ENCODE measurements around the gene MIF.
A peak's percentile ranks its signal among the peaks of the same experiment; 100 is the strongest.
"Not testable (repeated sequence)": the region's sequence is repeated elsewhere in the genome, so short reads cannot be mapped to it uniquely, and the experiment has no call there.

MIF gene

DNA sequence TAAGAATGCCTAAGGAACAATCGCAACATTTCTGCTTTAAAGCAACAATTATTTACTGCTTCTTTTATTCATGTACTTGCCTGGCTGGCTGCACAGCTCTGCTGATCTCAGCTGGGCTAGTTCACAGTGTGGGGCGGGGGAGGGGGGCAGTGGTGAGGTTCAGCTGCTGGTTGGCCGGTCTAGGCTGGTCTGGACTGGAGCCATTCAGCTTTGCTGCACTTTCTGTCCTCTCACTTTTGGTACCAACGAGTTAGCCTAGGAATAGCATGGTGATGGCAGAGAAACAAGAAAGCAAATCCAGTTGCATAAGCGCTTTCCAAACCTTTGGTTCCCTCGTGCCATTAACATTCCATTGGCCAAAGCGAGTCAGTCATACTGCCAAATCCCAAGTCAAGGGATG is 16.0 kb upstream of the MIF start:
- DNase-seq = no peak

DNA sequence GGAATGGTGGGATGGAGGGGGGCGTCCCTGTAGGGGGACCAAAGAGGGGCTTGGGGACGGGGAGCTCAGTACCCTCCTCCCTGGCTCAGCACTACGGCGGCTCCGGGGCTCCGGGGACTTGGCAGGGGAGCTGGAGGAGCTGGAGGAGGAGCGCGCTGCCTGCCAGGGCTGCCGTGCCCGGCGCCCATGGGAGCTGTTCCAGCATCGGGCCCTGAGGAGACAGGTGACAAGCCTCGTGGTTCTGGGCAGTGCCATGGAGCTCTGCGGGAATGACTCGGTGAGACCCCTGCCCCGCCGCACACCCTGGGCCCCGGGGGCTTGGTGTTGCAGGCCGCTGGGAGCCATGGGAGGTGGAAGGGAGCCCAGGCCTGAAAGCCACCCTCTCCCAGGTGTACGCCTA is 11.8 kb upstream of the MIF start:
- no peak for DNase-seq

DNA sequence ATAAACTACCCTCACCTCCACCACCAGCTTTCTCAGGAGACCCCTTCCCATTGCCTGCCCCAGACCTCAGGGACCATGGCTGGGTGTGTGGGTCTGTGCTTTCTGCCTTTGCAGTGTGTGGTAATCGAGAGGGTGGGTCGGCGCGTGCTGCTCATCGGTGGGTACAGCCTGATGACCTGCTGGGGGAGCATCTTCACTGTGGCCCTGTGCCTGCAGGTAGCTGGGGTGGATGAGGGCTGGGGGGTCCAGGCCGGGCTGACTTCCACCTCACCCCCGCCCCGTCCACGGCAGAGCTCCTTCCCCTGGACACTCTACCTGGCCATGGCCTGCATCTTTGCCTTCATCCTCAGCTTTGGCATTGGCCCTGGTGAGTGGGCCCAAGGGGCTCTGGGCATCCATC is 10.5 kb upstream of the MIF start:
- DNase-seq = no peak

- peak; percentile 51 for DNase-seq
Measured at GRCh38 chr22:23884140-23884539, 10.0 kb upstream of the MIF start.

DNA sequence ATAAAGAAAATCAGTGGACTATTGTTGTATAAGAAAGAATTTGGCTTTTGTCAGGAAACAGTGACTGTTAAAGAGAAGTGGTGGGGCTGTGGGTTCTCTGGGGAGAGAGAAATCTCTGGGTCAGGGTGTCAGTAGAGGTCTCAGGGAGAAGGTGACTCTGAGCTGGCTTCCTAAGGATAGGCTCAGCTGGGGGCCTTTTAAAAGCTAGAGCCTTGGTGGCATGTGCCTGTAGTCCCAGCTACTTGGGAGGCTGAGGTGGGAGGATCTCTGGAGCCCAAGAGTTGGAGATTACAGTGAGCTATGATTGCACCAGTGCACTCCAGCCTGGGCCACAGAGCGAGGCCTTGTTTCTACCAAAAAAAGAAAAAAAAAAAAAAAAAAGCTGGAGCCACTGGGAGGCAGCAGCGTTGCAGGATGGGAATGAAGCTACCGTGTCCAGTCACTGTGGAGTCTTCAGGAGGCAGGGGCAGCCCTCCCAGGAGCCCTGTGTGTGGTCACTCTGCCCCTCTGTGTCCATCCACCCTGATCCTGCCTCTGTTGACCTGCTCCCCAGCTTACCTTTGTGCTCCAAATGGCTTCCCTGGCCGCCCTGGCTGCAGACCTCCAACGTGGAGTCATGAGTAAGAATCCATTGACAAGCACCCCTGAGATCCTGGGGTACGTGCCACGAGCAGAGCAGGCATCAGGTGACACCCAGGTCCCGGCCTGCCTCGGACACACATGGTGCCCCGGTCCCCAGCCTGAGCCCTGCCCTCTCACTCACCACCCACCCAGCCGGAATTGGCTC is 5.4 kb upstream of the MIF start:
- DNase-seq = peak; percentile 18

DNA sequence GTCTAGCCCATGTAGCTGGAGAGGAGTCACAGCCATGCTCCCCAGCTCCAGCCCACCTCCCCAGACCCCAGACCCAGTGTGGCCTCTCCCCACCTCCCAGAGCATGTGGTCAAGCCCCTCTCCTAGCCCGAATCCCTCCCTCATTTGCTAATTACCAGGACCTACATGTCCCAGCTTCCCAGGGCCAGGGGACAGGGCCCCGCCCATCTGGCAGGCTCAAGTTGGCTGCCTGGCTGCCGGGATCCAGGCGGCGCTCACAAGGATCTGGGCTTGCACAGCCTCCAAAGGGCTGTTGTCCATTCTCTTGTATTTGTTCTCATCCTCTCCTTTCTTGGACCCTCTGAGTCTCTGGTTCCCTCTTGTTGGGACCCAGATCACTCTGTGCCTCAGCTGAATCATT is 4.6 kb upstream of the MIF start:
- peak; percentile 21 for DNase-seq

DNA sequence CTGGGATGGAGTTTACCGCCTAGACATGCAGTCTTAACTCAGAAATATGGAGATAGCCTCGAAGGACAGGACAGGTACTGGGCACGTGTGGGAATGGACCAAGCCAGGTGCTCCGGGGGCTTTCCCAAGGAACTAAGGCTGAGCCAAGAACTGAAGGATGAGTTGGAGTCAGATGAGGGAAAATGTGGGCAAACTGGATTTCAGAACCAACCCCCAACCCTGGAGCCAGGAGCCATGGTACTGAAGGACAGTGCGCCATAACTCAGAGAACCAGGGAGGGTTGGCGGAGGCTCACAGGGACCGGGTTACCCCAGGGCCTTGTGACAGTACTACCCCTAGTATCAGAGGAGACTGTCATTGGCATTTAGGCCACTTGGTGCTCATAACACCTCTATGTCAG is 2.5 kb upstream of the MIF start:
- DNase-seq = no peak

- no peak for DNase-seq
Measured at GRCh38 chr22:23892130-23892529, 2.1 kb upstream of the MIF start.

- no peak for DNase-seq
Measured at GRCh38 chr22:23892706-23893105, 1.5 kb upstream of the MIF start.

GRCh38 chr22:23893121-23893944 is 850 bp upstream of the MIF start:
- DNase-seq = no peak

GRCh38 chr22:23894710-23895598 is 771 bp downstream of the MIF start:
- DNase-seq = peak; percentile 86

DNA sequence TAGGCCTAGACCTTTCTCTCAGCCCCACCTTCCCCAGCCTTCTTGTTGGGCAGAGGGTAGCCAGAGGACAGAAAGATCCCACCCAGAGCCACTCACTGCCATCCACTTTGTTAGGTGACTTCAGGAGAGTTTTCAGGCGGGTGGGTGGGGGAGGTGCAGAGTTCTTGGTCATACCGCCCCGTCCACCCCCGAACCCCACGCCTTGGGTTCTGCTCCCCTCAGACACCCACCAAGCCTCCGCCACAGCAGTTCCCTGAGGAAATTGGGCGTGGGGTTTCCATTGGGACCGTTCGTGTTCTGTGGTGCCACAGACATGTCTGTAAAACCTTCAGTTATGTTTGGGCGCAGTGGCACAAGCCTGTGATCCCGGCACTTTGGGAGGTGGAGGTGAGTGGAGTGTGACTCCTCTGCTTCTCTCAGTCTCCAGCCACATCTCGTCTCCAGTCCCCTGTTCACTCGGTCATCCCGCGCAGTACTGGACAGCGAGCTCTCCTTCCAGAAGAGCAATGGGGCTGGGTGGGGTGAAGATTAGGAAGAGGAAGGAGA is 1.5 kb downstream of the MIF start:
- no peak for DNase-seq

DNA sequence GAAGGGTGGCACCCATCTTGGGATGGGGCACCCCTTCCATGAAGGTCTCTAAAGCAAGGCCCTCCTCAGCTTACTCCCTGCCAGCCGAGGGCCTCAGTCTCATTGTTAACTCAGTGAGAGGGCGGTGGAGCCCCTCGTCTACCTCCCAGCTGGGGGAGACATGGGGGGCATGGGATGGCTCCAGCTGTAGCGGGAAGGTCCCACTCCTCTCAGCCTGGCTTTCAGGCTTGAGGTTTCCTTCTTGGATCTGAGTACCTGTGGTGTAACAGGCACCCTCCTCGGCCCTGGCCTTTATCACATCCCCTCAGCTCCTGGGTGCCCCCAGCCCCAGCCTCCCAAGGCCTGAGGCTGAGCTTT is 2.0 kb downstream of the MIF start:
- DNase-seq = no peak

GRCh38 chr22:23896523-23897186 is 2.5 kb downstream of the MIF start:
- DNase-seq = no peak

DNA sequence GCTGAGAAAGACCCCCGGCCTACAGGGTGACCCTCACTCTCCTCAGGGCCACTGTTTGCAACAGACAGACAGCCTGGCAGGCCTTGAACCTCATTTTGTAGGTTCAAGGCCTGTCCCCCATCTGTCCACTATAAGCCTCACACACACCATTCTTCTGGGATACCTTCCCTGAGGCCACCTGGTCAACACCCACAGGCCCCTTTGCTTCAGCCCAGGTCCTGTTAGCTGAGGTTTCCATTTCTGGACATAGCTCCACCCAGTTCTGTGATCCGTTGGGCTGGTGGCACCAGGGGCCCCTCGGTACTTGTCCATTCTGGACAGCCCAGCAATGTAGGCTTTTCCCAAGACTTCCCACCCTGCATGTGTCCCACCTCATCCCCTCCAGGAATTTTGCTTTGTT is 3.1 kb downstream of the MIF start:
- no peak for DNase-seq

- peak; percentile 38 for DNase-seq
Measured at GRCh38 chr22:23898006-23898974, 4.1 kb downstream of the MIF start.

DNA sequence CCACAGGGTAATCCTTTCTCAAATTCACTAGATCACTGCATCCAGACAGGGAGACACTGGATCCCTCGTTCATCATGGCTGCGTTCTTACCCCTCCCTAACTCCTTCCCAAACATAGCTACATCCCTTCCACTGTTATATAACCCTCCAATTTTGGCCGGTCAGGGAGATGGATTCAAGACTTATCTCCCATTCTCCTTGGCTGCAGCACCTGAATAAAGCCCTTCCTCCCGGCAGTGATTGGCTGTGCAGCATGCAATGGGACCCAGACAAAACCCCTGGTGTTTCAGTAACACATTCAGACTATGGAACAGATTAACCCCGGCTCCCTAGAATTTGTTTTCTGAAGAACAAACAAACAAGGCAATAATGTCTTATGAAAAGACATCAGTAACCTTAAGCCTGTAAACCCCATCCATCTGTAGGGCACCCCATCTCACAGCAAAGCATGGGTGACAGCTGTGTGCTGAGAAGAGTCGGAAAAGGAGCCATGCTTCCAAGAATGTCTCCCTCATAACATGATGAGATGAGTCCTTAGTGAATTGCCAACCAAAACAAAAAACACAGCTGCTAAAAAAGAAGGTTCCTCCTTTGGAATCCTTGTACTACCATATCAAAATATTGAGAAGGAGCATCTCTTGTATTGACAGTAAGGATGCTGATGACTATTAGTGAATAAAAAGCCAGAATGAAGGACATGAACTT is 5.0 kb downstream of the MIF start:
- peak; percentile 34 for DNase-seq

- not testable (repeated sequence) for DNase-seq
Measured at GRCh38 chr22:23900227-23900626, 6.0 kb downstream of the MIF start.

DNA sequence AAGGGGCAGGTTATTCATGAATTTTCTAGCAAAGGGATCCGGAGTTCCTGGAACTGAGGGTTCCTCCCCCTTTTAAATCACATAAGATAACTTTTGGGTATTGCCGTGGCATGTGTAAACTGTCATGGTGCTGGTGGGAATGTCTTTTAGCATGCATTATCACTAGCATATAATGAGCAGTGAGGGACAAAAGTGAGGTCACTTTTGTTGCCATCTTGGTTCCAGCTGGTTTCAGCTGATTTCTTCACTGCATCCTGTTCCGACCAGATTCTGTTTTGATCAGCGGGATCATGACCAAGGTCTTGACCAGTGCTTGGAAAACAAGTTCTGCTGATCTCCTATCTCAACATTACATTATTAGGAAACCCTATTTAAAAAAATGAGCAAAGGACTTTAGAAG is 7.4 kb downstream of the MIF start:
- no peak for DNase-seq

DNA sequence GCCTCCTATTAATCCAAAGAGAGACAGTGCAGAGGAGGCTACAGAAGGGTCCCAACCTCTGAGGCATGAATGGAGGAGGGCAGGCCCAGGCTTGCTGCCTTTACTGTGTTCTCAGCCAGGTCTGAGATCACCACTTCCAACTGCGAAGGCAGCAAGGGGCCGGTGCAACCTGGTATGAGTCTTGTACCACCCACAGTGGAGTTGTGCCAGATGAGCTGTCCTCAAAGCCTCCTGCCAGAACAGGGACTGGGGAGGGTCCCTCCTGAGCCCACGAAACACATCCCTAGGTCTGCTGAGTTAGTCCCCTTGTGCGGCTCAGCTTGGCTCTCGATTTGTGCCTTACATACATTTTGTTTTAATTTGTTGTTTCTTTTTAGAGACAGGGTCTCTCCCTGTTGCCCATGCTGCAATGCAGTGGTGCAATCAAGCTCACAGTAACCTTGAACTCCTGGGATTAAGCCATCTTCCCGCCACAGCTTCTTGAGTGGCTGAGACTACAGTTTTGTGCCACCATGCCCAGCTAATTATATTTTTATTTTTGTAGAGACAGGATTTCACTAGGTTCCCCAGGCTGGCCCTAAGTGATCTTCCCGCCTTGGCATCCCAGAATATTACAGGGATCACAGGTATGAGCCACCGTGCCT is 9.3 kb downstream of the MIF start:
- no peak for DNase-seq
